B cell (primary cell): ENCODE measurements around the gene MOV10L1.

Source experiments
- CTCF ChIP-seq: fragments of 200-600 bp; IDR thresholded peaks from one replicate; pipeline ENCODE4 v1.8.0; 2022; ENCODE audit warnings: antibody characterized with exemption, mild to moderate bottlenecking
- EZH2 ChIP-seq: IDR thresholded peaks from 2 replicates; pipeline ENCODE4 v1.6.1; 2012; ENCODE audit warnings: borderline replicate concordance, low read depth, mild to moderate bottlenecking, moderate library complexity, low read length; ENCODE audit not compliant: insufficient read depth, poor library complexity, severe bottlenecking

DNA sequence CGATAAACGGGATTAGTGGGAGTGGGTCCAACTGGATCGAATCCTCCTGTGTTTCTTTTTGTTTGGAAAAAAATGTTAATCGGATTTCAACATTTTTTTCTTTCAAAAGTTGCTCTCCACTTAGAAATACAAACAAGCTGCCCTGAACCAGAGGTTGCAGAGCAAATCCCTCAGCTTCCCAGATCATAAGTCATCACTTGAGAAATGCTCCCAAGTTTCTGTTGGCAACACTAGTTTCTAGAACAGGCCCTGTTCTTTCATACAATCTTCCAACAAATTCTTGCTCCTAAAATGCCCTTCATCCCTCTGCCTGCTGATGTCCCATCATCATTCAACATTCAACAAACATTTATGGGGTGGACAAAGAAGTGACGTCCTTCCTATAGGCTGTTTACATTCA, 3.3 kb upstream of the MOV10L1 start:
- TF ChIP-seq CTCF (no peak), EZH2 (no peak)
